Right forelimb (tissue), 1 donor: ENCODE measurements around the gene EVX1.

ENCODE experiments used
- DNase-seq: peaks from one replicate; pipeline ENCODE4 v3.0.0-alpha.2; 2018

The EVX1 gene

DNA sequence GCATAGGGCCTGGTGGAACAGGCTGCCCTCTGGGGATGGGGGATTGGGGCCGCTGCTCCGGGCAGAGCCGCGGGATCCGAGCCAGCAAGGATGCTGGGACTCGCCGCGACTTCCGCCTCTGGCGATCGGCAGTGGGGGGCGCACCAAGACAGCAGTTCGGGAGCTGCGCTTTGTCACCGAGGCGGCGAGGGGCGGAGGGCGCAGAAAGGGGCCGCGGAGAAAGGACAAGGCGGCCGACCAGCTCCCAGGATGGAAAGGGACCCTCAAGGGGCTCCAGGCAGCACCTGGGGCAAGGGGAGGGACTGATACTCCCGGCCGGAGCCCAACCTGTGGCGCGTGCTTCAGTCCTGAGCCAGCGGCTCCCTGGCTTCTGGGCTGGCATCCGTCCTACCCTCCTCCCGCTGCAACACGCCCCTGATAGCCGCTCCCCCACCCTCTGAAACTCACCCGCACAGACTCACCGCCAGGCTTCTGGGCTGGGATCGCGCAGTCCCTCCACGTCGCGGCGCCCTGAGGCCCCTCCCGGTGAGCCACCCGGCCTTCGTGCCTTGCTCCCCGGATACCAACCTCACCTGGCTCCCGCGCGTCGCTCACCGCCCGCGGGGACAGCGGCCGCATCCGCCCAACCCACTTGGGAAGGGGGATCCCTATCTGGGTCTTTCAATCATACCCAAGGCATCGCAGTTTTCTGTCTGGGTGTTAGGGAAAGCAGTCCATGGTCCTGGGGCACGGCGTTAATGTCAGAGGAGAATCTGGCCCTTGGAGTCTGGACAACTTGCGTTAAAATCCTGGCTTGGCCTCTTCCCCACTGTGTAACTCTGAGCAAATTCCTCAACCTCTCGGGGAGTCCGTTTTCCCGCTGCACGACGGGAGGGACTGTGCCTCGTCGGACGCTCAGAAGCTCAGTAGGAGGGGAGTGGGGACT, 7.0 kb upstream of the EVX1 start:
- peak; percentile 72 for DNase-seq

DNA sequence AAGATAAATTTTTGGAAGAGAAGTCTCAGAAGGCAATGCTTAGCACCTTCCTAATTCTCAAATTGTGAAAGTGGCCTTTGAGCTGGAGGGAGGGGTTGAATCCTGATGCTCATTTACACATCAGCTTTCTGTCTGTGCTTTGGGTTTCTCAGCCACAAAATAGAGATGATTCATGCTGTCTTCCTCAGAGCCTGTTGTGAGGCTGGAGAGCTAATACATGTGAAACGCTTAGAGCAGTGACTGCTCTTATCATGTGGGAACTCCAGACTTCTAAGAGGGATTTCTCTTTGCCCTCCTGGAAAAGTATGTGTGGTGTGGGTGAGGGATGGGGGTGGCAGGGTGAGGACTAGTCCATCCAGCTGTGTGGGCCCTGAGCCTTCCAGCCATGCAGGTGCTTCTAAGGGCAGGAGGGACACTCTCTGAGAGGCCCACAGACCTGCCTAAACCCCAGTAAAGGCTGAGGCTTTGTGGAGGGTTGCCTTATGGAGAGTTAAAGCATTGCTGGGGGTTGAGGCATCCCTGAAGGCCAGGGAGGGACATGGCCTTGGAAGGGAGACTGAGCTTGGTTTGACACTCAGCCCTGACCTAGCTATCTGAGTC, 4.8 kb upstream of the EVX1 start:
- no peak for DNase-seq

DNA sequence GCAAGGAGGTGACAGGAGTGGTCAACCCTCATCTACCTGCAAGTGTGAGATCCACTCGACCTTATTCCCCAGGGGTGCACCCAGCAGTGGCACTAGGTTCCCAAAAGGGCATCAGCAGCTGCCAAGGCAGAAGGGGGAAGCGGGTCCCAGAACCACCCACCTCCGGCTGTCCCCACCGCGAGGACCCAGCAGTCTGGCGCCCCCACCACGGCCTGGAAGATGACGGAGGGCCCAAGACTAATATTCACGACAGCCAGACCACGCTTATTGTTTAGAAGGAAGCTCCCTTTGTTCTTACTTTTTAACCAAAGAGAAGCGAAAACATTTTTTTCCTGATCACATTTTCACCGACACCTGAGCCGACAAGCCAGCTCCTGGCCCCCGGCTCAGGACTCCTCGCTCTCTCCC, 3.6 kb upstream of the EVX1 start:
- DNase-seq: no peak

GRCh38 chr7:27239387-27240014, 3.1 kb upstream of the EVX1 start:
- peak; percentile 49 for DNase-seq

DNA sequence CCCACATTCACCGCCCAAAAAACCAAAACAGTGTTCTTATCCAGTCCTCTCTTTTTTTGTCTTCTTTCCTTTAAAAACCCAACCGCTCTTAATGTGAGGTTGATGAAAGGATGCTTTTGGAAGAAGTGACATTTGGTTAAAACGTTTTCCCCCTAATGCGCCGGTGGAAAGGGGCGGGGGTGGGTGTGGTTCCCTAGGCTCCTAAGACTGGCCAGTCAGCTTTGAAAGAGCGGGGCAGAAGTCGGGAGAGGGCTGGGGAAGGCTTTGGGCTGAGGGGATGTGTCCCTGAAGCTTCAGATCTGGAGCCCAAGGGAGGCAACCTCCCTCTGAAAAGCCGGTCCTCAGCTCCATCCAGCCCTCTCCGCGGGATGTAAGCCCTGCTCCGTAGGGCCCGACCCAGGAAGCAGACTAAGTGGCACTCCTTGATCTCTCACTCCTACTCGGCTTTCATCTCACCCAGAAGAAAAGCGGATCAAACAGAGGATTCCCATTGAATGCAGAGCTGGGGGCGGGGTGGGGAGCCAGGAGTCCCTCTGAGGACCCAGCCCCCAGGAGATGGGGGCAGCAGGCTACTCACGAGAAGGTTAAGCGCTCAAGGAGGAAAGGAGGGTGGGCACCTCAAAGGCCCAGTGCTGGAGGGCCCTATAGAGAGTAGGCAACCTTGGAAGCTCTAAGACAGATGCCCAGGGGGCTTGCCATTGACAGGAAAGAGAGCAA, 2.4 kb upstream of the EVX1 start:
- DNase-seq: peak; percentile 47

DNA sequence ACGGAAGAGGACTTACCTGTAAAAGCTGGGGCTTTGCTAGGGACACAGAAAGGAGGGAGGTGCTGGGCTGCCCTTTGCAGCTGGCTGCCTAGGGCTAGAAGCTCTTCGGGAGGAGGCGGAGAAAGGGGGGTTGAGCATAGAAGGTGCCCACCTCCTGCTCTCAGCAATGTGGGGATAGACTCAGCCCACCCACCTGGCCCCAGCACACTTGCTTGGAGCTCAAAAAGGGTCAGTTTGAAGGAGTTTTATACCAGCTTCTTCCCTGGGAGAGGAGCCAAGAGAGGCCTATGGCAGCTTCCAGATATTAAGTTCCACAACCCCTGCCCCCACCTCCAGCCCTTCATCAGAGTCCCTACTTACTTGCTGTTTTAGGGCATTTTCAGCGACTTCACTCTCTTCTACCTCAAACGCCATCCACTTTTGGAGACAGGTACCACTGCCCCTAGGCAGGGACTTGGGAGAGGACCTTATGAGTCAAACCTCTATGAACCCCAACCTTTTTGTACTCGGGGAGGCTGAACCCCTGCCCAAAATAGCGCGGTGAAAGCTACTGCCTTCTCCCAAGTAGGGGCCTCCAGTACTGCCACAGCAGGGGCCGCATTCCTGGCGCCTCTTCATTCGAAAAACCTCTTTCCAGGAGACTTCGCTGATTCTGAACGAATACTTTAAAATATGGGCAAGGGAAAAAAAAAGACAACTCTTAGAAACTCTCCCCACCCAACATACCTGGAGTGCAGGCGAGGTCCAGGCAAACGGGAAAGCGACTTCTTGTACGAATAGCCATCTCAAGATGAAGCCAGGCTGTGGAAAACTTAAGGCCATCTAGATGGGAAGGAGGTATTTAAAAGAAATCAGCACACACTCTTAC, 1.2 kb upstream of the EVX1 start:
- DNase-seq: no peak

- DNase-seq: no peak
These were observed 448 bp upstream of the EVX1 start for GRCh38 chr7:27242154-27242553.

GRCh38 chr7:27243340-27244163, 950 bp downstream of the EVX1 start:
- no peak for DNase-seq

DNA sequence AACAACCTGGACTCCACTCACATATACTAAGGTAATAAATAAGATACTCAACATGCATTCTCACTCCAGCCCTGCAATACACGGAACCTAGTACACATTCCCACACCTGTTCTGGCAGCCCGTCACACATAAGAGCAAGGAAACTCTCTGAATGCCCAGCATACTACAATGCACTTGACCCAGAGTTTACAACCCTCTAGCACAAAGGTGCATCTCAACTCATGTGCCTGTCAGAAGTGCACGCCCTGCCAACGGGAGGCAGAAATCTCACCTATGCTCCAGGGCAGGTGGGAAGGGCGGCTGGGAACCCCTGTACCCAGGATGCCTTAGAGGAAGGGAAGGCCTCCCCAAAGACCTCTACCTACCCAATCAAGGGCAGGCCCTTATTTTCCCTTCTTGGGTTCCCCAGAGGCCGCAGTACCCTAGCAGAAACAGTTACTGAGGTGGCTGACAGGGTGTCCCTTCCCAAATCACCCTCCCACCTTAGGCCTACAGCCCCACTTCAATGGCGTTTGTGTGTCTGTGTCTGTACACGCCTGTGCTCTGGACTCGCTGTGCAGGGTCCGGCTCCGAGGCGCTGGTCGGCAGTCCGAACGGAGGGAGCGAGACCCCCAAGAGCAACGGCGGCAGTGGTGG, 2.0 kb downstream of the EVX1 start:
- no peak for DNase-seq

DNA sequence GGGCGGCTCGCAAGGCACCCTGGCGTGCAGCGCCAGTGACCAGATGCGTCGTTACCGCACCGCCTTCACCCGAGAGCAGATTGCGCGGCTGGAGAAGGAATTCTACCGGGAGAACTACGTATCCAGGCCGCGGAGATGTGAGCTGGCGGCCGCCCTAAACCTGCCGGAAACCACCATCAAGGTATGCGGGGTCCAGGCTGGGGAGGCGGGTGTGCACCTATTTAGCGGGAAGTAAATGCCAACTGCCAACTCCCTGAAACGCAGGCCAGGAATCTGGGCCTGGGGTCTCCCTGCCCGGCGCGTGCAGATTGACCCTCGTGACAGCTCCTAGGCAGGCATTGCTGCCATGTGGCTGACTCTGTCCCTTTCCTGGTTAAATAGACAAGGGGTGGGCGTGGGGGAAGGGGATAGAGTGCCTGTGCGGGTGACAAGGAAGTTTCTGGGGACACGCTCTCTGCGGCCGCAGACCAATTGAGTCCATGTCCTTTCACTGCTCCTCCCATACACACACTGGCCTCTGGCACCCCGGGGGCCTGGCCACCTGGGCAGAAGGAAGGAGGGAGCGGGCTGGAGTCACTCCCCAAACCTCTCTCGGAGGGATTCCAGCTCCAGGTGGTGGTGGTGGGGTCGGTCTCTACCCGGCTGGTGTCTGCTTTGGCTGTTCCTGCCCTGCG, 2.7 kb downstream of the EVX1 start:
- DNase-seq: no peak

GRCh38 chr7:27245798-27246691, 3.4 kb downstream of the EVX1 start:
- DNase-seq: no peak

DNA sequence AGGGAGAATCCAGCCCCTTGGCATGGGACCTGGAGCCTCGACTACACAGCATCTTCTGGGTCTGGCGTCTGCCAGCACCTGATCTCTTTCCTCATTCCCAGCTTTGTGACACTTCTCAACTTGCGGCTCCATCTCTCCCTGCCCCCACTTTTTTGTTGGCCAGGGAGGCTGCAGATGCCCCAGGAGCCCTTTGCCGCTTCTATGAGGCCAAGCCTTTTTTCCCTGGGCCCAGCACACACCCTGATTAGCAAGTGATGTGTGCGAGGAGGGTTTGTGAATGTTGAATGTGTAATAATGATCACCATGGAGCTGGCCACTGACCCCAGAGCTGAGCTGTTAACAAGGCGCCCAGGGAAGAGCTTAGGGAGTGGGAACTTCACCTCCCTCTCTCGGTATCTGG, 4.4 kb downstream of the EVX1 start:
- DNase-seq: no peak

GRCh38 chr7:27247452-27248426, 5.1 kb downstream of the EVX1 start:
- DNase-seq: no peak

GRCh38 chr7:27248427-27248806, 5.8 kb downstream of the EVX1 start:
- DNase-seq: no peak

- DNase-seq: no peak
These were observed 6.5 kb downstream of the EVX1 start for GRCh38 chr7:27248911-27249723.

- no peak for DNase-seq
These were observed 7.3 kb downstream of the EVX1 start for GRCh38 chr7:27249724-27250556.
